IPS DF 6.9 (cell line): Measurements from ENCODE around the gene TRIP12.
"Not testable (repeated sequence)": the region's sequence is repeated elsewhere in the genome, so short reads cannot be mapped to it uniquely, and the experiment has no call there.

Experiments
- DNase-seq: peaks from one replicate; pipeline ENCODE4 v3.0.0-alpha.2; 2013; ENCODE audit warnings: low read depth, low spot score
- H3K27ac ChIP-seq: one replicate; pipeline ENCODE4 v1.5.1; 2013; ENCODE audit warnings: low read length, control low read depth
- H3K27me3 ChIP-seq: 2 replicates; pipeline ENCODE4 v1.6.1; 2013; ENCODE audit warnings: mild to moderate bottlenecking, low read length; ENCODE audit not compliant: control insufficient read depth, insufficient read depth
- H3K36me3 ChIP-seq: 2 replicates; pipeline ENCODE4 v1.6.1; 2013; ENCODE audit warnings: low read length; ENCODE audit not compliant: control insufficient read depth, insufficient read depth
- H3K4me1 ChIP-seq: 2 replicates; pipeline ENCODE4 v1.6.1; 2013; ENCODE audit warnings: low read length; ENCODE audit not compliant: control insufficient read depth, insufficient read depth
- H3K4me3 ChIP-seq: 2 replicates; pipeline ENCODE4 v1.5.1; 2013; ENCODE audit warnings: mild to moderate bottlenecking, low read length
- H3K9me3 ChIP-seq: 2 replicates; pipeline ENCODE4 v1.6.1; 2013; ENCODE audit warnings: low read length, inconsistent platforms; ENCODE audit not compliant: control insufficient read depth, insufficient read depth
- WGBS: extraction: QIAGEN DNeasy Blood & Tissue Kit; methylation state at CpG from one replicate; pipeline ENCODE4 v1.1.7; 2013; ENCODE audit warnings: mixed read lengths, missing lambda C conversion rate; ENCODE audit not compliant: insufficient read length, insufficient coverage; 5-methylcytosine and 5-hydroxymethylcytosine counted together

TRIP12 gene

GRCh38 chr2:229858351-229858750 is 63.5 kb downstream of the TRIP12 start:
- WGBS = no CpG with 5 or more reads among the region's 3 CpGs
- DNase-seq = no peak
- H3K36me3 ChIP-seq = peaks cover 6% of the 10 kb centered on the region; the same call in 1 of the 2 replicates

GRCh38 chr2:229857634-229858033 is 64.2 kb downstream of the TRIP12 start:
- no peak for DNase-seq
- Histone ChIP-seq H3K36me3 (peaks cover 6% of the 10 kb centered on the region; the same call in 1 of the 2 replicates), H3K4me3 (no peak overlapping the region), H3K27me3 (no peaks in the 10 kb centered on the region), H3K9me3 (no peaks in the 10 kb centered on the region), H3K27ac (no peak overlapping the region), H3K4me1 (no peaks in the 10 kb centered on the region)
- WGBS = no CpG with 5 or more reads among the region's 1 CpG

More at GRCh38 chr2:229858351-229858750, 63.5 kb downstream of the TRIP12 start:
- H3K9me3 ChIP-seq = no peaks in the 10 kb centered on the region
- no peaks in the 10 kb centered on the region for H3K27me3 ChIP-seq
- H3K4me1 ChIP-seq = no peaks in the 10 kb centered on the region
- no peak overlapping the region for H3K27ac ChIP-seq
- H3K4me3 ChIP-seq = no peak overlapping the region

DNA sequence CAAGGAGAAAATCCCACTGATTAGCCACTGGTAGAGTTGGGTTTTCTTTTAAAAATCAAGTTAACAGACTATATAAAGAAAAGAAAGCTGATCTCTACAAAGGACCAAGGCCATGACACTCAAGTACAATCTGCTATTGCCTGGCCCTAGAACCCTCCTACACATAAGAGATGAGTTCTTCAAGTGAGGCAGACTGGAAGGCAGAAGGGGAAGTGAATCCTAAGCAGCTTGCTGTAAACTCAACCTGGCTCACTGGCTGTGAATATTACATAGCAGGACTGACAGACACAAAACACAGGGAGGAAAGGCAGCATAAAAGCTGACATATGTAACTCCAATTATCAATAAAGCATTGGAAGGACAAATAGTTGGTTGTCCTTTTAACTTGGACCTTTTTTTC is 65.4 kb downstream of the TRIP12 start:
- peaks cover 6% of the 10 kb centered on the region; the same call in 1 of the 2 replicates for H3K36me3 ChIP-seq
- H3K27ac ChIP-seq = no peak overlapping the region
- no peak for DNase-seq

GRCh38 chr2:229855116-229855515 is 66.7 kb downstream of the TRIP12 start:
- H3K36me3 ChIP-seq = peaks cover 6% of the 10 kb centered on the region; the same call in 1 of the 2 replicates
- H3K4me3 ChIP-seq = no peak overlapping the region
- no peak overlapping the region for H3K27ac ChIP-seq
- H3K27me3 ChIP-seq = no peaks in the 10 kb centered on the region
- H3K9me3 ChIP-seq = no peaks in the 10 kb centered on the region
- no peaks in the 10 kb centered on the region for H3K4me1 ChIP-seq
- WGBS = no CpG with 5 or more reads among the region's 5 CpGs
- no peak for DNase-seq

More for the DNA sequence above, 65.4 kb downstream of the TRIP12 start:
- no peaks in the 10 kb centered on the region for H3K27me3 ChIP-seq
- no peaks in the 10 kb centered on the region for H3K9me3 ChIP-seq
- no peak overlapping the region for H3K4me3 ChIP-seq
- no peaks in the 10 kb centered on the region for H3K4me1 ChIP-seq

DNA sequence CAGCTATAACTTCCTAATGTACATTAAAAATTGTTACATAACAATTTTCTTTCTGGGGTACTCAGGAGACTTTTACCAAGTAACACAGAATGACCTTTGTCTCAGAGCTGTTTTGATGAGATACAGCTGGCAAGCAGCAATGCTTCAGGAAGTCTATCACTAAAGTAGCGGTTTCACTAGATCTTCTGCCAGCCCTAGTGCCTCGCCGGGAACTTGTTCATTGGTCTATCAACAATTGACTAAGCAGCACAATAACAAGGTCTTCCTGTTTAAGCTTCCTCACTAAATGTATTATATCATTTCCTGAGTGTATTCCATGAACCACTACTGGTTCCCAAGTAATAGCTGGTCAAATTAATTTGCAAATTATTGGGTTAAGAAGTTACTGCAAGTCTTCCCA is 69.2 kb downstream of the TRIP12 start:
- Histone ChIP-seq H3K4me3 (no peak overlapping the region), H3K36me3 (no peaks in the 10 kb centered on the region), H3K27ac (no peak overlapping the region), H3K4me1 (peaks cover 1% of the 10 kb centered on the region; the same call in 1 of the 2 replicates), H3K27me3 (no peaks in the 10 kb centered on the region), H3K9me3 (no peaks in the 10 kb centered on the region)
- no CpG with 5 or more reads among the region's 3 CpGs for WGBS
- no peak for DNase-seq

GRCh38 chr2:229851870-229852269 is 69.9 kb downstream of the TRIP12 start:
- H3K4me1 ChIP-seq = peaks cover 1% of the 10 kb centered on the region; the same call in 1 of the 2 replicates
- no peak overlapping the region for H3K4me3 ChIP-seq
- no peaks in the 10 kb centered on the region for H3K36me3 ChIP-seq
- no CpG with 5 or more reads among the region's 5 CpGs for WGBS
- no peak for DNase-seq
- no peaks in the 10 kb centered on the region for H3K27me3 ChIP-seq
- no peak overlapping the region for H3K27ac ChIP-seq
- no peaks in the 10 kb centered on the region for H3K9me3 ChIP-seq

DNA sequence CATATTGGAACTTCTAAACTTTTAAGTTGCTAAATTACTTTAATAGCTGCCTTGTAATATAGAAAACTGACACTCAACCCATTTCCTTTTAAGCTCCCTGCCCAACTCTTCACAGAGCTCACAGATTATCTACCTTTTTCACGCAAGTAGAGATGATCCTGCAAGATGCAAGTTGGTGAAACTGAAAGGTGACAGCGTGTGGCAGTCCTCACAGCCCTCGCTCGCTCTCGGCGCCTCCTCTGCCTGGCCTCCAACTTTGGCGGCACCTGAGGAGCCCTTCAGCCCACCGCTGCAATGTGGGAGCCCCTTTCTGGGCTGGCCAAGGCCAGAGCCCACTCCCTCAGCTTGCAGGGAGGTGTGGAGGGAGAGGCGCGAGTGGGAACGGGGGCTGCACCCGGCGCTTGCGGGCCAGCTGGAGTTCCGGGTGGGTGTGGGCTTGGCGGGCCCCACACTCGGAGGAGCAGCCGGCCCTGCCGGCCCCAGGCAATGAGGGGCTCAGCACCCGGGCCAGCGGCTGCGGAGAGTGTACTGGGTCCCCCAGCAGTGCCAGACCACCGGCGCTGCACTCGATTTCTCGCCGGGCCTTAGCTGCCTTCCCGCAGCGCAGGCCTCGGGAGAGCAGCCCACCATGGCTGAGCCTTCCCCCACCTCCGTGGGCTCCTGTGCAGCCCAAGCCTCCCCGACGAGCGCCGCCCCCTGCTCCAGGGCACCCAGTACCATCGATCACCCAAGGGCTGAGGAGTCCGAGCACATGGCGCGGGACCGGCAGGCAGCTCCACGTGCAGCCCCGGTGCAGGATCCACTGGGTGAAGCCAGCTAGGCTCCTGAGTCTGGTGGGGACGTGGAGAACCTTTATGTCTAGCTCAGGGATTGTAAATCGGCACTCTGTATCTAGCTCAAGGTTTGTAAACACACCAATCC is 71.2 kb downstream of the TRIP12 start:
- not testable (repeated sequence) for H3K9me3 ChIP-seq, H3K27ac ChIP-seq, H3K27me3 ChIP-seq, DNase-seq, H3K4me3 ChIP-seq, H3K4me1 ChIP-seq, H3K36me3 ChIP-seq
- no CpG with 5 or more reads among the region's 44 CpGs for WGBS

GRCh38 chr2:229849073-229849472 is 72.7 kb downstream of the TRIP12 start:
- no CpG with 5 or more reads among the region's 3 CpGs for WGBS
- Histone ChIP-seq H3K4me1 (peaks cover 1% of the 10 kb centered on the region; the same call in 1 of the 2 replicates), H3K27ac (no peak overlapping the region), H3K27me3 (no peaks in the 10 kb centered on the region), H3K4me3 (no peak overlapping the region), H3K36me3 (no peaks in the 10 kb centered on the region), H3K9me3 (no peaks in the 10 kb centered on the region)
- DNase-seq = no peak

GRCh38 chr2:229843613-229844012 is 78.2 kb downstream of the TRIP12 start:
- Histone ChIP-seq H3K9me3 (no peaks in the 10 kb centered on the region), H3K27me3 (no peaks in the 10 kb centered on the region), H3K36me3 (no peaks in the 10 kb centered on the region), H3K27ac (no peak overlapping the region), H3K4me1 (peaks cover 1% of the 10 kb centered on the region; the same call in 1 of the 2 replicates), H3K4me3 (no peak overlapping the region)
- whole genome bisulfite sequencing = no CpG with 5 or more reads among the region's 4 CpGs
- DNase-seq = no peak

DNA sequence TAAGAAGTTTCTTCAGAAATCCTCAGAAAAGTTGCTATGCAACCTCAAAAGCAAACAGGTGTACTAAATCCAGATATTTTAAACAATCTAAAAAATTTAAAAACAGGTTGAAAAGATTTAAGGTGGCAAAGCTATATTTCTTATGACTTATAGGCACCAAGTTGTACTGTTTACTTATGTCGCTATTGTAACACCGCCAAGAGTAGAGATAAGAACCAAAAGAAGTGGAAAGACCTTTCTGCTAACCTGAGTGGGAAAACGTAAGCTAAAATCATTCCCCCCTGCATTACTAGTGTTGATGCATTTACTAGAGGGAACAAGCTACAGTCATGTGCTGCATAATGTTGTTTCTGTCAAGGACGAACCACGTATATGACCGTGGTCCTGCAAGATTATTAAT is 83.1 kb downstream of the TRIP12 start:
- H3K27me3 ChIP-seq = no peaks in the 10 kb centered on the region
- no peak overlapping the region for H3K4me3 ChIP-seq
- no peaks in the 10 kb centered on the region; the same call in 1 of the 2 replicates for H3K36me3 ChIP-seq
- no peak overlapping the region for H3K27ac ChIP-seq
- DNase-seq = no peak
- WGBS = no CpG with 5 or more reads among the region's 6 CpGs
- no peaks in the 10 kb centered on the region for H3K9me3 ChIP-seq
- no peaks in the 10 kb centered on the region for H3K4me1 ChIP-seq
